Kidney epithelial cell (primary cell): ENCODE measurements around the gene THADA. TPM values are rescaled to one million over a fixed set of nuclear protein-coding genes. Genes with fewer than 3 reads are reported as not detected.

Experiments used
- DNase-seq: peaks from one replicate; pipeline ENCODE4 v3.0.0-alpha.2; 2010; ENCODE audit warnings: low read depth
- H3K27me3 ChIP-seq: 2 replicates; pipeline ENCODE4 v1.6.0; 2011; ENCODE audit warnings: low read length; ENCODE audit not compliant: control insufficient read depth, insufficient read depth
- H3K36me3 ChIP-seq: 2 replicates; pipeline ENCODE4 v1.5.1; 2011; ENCODE audit warnings: low read length; ENCODE audit not compliant: control insufficient read depth, insufficient read depth
- H3K4me3 ChIP-seq: 2 replicates; pipeline ENCODE4 v1.5.1; 2011; ENCODE audit warnings: low read depth, mild to moderate bottlenecking, control low read depth, low read length
- total RNA-seq: library from RNA; depleted of rRNA; stranded (reverse); fragments of >200 nt; gene quantifications from 2 replicates; pipeline ENCODE4 v1.2.3, GENCODE V29; 2015
- TF ChIP-seq, protein P1 (sequence below): IDR thresholded peaks from 2 replicates; pipeline ENCODE4 v1.5.1; 2011; ENCODE audit warnings: mild to moderate bottlenecking, moderate library complexity, low read length, control low read depth, inconsistent platforms; ENCODE audit not compliant: insufficient read depth, poor library complexity, severe bottlenecking

THADA gene
- total RNA-seq, 1 donor from 2014 or later, result 21.5 TPM

DNA sequence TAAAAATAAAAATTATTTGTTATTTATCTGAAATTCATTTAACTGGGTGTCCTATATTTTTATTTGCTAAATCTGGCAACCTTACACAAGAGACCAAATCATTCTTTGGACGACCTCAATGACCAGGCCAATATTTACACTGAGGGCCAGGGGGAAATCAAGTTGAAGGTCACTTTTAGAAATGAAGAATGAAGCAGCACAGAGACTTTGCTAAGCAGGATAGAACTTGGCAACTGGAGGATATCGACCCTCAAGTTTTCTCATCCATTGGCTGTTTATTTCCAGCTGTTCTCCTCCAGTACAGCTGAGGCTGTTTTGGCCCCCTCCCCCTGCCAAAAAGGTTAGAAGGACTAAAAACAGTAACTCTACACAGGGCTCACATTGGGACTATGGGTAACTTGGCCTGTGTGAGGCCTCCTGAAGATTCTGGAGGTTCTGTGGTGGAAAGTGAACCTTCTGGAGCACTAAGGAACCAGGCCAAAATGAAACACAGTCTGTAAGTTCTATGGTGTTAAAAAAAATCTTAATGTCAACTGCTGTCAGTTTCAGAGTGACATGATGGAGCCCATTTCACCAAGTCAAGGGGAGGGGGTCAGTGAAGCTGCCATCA, 337.2 kb downstream of the THADA start:
- Histone ChIP-seq H3K36me3 (no peaks in the 10 kb centered on the region), H3K27me3 (no peaks in the 10 kb centered on the region), H3K4me3 (no peak overlapping the region)
- TF ChIP-seq, protein P1, sequence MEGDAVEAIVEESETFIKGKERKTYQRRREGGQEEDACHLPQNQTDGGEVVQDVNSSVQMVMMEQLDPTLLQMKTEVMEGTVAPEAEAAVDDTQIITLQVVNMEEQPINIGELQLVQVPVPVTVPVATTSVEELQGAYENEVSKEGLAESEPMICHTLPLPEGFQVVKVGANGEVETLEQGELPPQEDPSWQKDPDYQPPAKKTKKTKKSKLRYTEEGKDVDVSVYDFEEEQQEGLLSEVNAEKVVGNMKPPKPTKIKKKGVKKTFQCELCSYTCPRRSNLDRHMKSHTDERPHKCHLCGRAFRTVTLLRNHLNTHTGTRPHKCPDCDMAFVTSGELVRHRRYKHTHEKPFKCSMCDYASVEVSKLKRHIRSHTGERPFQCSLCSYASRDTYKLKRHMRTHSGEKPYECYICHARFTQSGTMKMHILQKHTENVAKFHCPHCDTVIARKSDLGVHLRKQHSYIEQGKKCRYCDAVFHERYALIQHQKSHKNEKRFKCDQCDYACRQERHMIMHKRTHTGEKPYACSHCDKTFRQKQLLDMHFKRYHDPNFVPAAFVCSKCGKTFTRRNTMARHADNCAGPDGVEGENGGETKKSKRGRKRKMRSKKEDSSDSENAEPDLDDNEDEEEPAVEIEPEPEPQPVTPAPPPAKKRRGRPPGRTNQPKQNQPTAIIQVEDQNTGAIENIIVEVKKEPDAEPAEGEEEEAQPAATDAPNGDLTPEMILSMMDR, result no peak
- no peak for DNase-seq

DNA sequence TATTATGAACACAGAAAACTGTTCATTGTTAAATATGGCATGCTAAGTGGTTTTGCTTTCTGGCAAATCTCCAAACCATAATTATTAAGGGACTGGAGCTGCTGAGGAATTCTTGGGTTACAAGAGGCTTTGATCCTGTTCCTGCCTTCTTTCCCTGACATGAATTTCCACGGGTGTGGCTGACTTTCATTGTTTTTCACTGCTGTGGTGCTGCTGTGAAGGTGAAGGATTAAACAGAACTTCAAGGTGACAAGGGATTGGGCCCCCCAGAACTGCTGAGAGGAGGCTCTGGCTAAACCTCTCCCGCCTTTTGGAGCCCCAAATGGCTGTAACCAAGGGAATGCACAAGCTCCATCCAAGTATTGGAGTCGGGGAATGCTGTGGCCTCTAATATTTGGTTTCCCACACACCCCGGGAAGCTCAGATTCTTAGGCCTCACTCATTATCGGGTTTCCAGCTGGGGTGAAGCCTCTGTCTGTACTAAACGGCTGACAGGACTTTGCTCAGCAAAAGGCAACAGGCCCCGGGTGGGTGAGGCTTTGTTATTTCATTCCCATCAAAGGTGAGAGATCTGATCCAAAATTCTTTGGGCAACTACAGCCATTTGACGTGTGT, 340.4 kb downstream of the THADA start:
- no peak overlapping the region for H3K4me3 ChIP-seq
- TF ChIP-seq, protein P1, result no peak
- no peaks in the 10 kb centered on the region for H3K27me3 ChIP-seq
- no peaks in the 10 kb centered on the region for H3K36me3 ChIP-seq
- DNase-seq, result no peak

- no peaks in the 10 kb centered on the region for H3K27me3 ChIP-seq
- no peak for DNase-seq
- TF ChIP-seq, protein P1, result no peak
- H3K36me3 ChIP-seq, result no peaks in the 10 kb centered on the region
- H3K4me3 ChIP-seq, result no peak overlapping the region
These were observed 341.5 kb downstream of the THADA start for GRCh38 chr2:43254331-43254730.

DNA sequence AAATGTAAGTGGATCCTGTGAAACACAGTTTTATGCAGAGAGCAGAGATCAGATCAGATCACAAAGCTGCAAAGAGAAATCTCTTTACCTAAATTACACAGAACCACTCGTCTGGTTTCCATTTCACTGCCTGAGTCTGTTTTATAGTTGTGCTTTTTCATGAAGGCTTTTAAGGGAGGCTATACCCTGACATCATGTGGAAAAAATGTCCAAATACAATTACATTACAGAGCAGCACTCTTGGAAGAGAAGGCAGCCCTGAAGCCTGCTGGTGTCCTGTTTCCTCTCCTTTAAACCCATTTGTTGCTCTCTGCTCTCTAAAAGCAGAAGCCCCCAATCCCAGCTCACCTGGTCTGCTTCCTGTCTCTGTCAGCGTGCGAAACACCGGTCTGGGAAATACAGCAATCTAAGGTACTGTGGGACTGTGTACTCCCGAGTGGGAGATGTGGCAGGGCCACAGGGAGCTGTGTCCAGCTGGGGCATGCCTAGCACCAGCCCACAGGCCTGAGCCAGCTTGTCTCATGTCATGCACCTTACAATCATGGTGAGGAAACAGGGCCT, 344.6 kb downstream of the THADA start:
- no peak for DNase-seq

GRCh38 chr2:43250015-43250414, 345.8 kb downstream of the THADA start:
- TF ChIP-seq, protein P1, result no peak
- no peak for DNase-seq
- Histone ChIP-seq H3K4me3 (no peak overlapping the region), H3K27me3 (no peaks in the 10 kb centered on the region), H3K36me3 (no peaks in the 10 kb centered on the region)

More for the DNA sequence above, 344.6 kb downstream of the THADA start:
- no peaks in the 10 kb centered on the region for H3K27me3 ChIP-seq
- TF ChIP-seq, protein P1, result no peak
- no peak overlapping the region for H3K4me3 ChIP-seq
- H3K36me3 ChIP-seq, result no peaks in the 10 kb centered on the region
